Activated T-cell treated with anti-CD3 and anti-CD28 coated beads for 4 hours (primary cell): ENCODE results near the gene RPS15A.
"Not testable (repeated sequence)": the region's sequence is repeated elsewhere in the genome, so short reads cannot be mapped to it uniquely, and the experiment has no call there.

ENCODE experiments used
- DNase-seq: peaks from one replicate; pipeline ENCODE4 v3.0.0-alpha.2; 2020

RPS15A gene

GRCh38 chr16:18796377-18796776 lies 6.2 kb upstream of the RPS15A start:
- no peak for DNase-seq

DNA sequence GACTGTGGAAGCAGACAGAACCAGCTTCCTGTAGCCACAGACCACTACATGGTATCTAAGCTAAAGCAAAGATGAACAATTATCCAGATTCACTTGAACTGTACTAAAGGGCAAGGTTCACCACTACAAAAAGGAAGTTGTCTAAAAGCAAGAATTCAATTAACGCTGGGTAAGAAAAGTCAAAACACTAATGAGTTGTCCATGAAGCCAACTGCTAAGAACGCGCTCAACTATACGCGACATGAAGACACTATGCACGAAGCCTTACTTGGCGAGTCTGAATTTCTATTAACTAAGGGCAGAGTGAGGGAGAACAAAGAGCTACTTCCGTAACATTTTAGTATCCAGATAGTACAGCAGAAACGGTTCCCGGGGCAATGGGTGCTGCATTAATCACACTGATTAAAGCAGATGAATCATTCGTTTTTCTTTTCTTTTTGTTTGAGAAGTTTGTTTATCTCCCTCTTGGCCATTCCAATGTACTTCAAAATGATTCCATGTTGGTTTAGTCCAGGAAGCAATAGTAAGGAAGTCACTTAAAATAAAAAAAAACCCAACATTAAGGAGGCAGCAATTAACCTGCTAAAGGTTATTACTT lies 2.8 kb upstream of the RPS15A start:
- no peak for DNase-seq

GRCh38 chr16:18789515-18789849 lies 652 bp downstream of the RPS15A start:
- DNase-seq: no peak

GRCh38 chr16:18788828-18789514 lies 1.2 kb downstream of the RPS15A start:
- no peak for DNase-seq

DNA sequence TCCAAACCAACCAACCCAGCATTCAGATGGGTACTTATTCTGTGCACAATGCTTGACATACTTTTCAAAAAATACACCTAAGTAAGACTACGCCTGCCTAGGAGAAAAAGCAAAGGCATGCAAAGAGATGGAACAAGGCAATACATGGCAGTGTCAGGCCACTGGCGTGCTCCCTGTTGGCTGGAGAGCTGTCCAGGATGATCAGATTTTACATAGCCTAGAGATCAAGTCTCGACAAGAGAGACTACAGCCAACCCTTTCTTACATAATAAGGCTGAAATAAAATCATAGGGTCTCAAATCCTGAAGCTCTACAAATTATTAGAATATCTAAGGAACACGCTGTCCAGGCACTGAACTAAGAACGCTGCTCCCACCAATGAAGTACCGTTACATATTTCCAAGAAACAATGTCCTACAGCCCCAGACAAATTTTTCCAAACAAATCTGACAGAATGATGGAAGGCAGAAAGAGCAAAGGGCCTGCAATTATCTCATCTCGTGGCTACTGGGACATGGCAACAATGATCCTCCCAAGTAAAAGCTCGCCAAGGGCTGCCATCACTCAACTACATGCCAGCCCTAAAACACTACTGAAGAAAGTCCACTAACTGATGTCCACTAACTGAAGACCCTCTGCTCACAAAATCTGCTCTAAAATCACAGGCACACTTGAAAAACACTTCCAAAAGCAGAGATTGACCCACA lies 5.1 kb downstream of the RPS15A start:
- no peak for DNase-seq

DNA sequence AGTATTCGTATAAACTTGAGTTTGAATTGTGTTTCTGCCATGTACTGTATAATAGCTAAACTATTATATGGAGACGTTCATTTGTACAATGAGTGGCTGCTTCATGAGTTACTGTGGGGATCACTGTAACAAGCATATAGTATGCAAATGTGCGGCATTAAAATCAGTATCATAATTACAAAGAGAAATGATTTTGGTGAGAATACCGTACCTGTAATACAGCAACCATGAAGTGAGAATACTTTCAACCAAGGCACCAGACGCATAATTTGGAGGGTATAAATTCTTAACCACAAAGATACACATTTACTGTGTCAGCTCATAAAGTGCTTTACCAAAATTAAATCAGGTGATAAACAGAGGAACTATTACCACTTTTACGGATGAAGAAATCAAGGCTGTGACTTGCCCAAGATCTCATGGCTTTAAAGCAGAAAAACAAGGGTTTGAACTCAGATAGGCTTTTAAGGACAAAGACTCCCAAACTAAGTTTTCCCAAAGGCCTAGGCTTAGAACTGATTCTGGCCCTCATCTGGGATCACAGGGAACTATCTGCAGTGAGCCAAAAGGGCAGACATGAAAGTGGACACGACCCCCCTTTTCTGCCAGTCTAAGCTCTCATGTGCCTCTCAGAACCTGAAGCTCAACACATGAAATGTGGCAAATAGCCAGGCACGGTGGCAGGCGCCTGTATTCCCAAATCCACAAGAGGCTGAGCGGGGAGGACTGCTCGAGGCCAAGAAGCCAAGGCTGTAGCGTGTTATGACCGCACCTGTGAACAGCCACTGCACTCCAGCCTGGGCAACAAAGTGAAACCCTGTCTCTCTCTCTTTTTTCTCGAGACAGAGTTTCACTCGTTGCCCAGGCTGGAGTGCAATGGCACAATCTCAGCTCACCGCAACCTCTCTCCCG lies 6.4 kb downstream of the RPS15A start:
- DNase-seq: no peak

DNA sequence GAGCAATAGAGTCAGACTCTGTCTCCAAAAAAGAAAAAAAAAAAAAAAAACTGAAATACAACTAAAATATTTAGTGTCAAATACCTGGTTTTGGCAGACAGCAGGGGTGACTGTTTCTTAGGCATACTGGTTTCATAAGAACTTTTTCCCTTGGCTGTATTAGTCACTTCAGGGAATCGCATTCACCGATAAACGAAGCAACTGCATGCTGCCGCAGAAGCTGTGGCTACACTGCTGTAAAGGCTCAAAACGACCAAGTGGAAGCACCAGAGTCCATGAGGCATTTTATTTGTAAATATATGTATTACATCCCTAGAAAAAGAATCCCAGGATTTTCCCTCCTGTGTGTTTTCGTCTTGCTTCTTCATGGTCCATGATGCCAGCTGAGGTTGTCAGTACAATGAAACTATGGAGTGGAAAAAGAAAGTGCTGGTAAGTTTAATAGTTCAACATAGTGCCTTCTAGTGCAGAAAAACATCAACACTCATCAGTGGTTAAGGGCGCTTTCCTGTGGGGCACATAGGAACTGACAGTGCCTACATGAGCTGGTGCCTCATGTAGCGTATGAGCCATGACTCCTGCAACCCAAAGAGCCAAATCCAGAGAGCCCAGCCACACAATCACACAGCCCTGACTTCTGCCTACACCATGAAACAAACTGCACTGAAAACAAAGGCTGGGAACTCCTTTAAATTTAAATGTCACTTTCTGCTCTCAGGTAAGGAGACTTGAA lies 7.3 kb downstream of the RPS15A start:
- DNase-seq: no peak

DNA sequence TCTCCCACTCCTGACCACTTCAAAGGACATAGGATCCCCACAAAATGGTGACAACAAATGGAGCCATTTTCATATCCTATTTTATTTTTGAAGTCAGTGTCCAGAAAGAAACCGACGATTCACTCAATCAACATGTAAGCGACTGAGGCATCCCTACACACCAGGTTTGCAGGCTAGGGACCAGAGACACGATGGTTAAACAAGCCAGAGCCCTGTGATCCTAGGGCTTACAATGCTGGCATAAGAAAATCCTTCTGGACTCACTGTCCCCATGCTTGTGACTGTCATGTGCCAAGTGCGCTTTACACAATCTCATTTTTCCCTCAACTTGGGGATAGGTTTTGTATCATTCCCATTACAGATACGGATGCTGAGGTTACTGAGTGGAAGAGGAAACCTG lies 8.9 kb downstream of the RPS15A start:
- not testable (repeated sequence) for DNase-seq

GRCh38 chr16:18780460-18781026 lies 9.6 kb downstream of the RPS15A start:
- not testable (repeated sequence) for DNase-seq

GRCh38 chr16:18777664-18778063 lies 12.5 kb downstream of the RPS15A start:
- DNase-seq: not testable (repeated sequence)

DNA sequence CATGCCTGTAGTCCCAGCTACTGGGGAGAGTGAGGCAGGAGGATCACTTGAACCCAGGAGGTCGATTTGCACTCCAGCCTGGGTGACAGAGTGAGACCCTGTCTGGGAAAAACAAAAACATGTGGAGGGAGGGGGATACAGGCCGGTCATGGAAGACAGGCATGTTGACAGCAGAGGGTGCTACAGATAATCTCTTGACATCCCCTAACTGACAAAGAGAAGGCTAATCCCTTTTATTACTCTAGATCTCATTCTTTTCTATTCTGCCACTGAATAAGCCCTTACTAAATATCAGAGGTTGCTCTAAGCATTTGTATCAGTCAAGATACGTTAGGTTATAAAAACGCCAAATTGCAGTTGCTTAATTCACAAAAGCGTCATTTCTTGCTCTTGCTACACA lies 13.8 kb downstream of the RPS15A start:
- DNase-seq: not testable (repeated sequence)

- not testable (repeated sequence) for DNase-seq
These were observed 15.5 kb downstream of the RPS15A start for GRCh38 chr16:18774651-18775050.

GRCh38 chr16:18772171-18772570 lies 18.0 kb downstream of the RPS15A start:
- DNase-seq: not testable (repeated sequence)

DNA sequence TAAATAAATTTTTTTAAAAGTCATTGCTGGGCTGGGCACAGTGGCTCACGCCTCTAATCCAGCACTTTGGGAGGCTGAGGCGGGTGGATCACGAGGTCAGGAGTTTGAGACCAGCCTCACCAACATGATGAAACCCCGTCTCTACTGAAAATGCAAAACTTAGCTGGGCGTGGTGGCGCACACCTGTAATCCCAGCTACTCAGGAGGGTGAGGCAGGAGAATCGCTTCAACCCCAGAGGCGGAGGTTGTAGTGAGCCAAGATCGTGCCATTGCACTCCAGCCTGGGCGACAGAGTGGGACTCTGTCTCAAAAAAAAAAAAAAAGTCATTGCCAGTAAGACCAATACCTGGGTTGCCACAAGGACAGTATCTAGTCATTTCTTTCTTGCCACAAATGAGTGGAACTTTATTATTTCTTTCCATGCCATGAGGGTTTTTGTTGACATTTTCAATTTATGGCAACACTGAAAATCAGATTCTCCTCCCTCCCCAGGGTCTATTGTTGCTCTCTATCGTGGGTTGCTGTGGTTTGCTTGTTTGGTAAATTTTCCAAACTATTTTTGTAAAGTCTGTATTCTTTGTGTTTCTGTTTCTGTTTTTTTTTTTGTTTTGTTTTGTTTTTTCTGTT lies 19.7 kb downstream of the RPS15A start:
- DNase-seq: not testable (repeated sequence)

DNA sequence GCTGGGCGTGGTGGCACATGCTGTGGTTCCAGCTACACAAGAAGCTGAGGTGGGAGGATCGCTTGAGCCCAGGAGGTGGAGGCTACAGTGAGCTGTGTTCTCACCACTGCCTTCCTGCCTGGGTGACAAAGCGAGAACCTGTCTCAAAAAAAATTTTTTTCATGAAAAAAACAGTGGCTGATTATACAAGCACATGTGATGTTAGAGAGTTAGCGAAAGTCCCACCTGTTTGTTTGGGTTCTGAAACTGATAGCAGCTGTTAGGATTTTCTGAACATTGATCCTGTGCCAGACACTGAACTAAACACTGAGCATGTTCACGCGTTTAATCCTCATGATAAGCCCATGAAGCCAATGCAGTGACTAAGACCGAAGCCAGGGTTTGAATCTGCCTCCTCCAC lies 22.9 kb downstream of the RPS15A start:
- DNase-seq: not testable (repeated sequence)

DNA sequence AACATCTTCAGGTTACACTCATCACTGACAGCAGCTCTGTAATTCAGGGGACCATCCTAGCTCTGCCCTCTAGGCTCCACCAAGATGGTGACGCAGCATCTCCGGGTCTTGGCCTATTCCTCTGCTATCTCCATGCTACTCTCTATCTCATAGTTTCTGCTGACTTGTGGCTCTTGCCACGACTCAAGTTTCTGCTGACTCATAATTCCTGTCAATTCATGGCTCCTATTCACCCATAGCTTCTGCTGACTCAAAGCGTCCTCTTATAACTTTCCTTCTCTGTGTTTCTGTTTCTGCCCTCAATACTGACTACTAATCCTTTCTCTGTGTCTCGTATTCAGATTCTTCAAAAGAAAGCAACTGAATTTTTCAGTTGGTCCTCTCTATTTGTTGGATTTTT lies 27.4 kb downstream of the RPS15A start:
- not testable (repeated sequence) for DNase-seq

DNA sequence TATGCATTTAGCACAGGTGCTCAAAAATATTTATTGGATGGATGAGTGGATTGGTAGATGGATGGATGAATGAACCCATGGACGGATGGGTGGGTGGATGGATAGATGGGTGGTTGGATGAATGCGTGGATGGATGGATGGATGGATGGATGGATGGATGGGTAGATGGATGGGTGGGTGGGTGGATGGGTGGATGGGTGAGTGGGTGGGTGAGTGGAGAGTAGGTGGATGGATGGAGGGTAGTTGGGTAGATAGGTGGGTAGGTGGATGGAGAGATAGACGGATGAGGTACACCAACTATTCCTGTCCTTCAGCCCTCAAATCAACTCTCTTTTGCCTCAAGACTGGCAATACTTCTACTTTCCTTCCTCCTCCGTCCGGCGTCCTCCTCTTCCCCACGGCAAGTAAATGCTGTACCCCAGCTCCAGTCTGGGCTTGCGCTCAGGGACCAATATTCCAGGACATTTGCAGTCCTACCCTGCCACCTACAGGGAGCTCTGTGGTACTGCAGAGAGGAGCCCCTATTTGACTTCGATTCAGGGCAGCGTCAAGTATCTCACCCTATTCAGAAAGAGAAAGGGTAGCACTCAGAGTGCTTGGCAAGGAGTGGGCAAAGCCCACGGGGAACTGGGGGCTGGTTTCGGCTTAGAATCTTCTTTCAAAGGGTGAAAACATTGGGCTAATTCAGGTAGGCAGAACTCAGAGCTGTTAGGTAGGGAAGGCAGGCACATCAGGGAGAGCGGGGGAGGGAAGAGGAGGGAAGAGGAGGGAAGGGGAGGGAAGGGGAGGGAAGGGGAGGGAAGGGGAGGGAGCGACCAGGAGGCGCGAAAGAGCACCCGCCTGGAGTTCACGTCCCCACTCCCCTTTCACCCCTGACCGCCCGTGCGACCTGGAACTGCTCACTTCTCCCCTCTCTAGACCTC lies 30.3 kb downstream of the RPS15A start:
- peak; percentile 22 for DNase-seq

DNA sequence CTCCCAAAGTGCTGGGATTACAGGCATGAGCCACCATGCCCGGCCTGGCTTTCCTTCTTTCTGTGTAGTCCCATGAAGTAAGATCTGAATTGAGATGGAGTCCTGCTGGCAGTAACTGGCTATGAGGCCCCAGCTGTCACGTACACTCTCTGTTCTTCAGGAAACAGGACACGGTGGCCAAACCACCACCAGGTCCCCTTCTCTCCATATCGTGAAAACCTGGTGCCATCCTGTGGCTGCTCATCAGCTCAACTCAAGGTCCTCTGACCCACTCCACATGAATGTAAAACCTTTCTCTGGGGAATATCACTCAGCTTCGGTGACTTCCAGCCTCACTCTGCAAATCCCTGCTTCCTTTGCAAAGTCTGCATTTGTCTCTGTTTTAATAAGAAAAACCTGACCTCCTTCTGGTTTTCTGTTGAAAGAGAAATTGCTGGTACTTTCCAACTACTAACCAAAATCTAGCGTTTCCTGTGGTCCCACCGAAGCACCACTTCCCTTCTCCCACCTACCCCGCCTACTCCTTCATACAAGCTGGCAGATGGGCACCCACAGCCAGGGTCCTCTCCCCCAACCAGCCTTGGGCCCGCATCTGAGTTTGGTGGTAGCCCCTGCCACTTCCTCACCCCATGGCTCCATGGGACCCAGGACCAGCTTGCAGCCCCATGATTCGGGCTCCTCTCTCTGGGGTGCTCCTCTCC lies 32.0 kb downstream of the RPS15A start:
- DNase-seq: not testable (repeated sequence)

DNA sequence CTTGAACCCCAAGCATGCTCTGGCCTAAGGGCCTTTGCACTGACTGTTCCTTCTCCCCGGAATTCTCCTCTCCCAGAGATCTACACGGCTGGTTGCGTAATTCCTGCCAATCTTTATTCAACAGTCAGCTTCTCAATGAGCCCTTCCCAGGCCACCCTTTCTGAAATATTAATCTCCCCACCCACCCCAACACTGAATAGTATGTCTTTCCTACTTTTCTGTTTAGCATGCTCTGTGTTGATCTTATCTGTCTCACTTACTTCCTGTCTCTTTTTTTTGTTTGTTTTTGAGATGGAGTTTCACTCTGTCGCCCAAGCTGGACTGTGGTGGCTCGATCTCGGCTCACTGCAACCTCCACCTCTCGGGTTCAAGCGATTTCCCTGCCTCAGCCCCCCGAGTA lies 33.5 kb downstream of the RPS15A start:
- not testable (repeated sequence) for DNase-seq

DNA sequence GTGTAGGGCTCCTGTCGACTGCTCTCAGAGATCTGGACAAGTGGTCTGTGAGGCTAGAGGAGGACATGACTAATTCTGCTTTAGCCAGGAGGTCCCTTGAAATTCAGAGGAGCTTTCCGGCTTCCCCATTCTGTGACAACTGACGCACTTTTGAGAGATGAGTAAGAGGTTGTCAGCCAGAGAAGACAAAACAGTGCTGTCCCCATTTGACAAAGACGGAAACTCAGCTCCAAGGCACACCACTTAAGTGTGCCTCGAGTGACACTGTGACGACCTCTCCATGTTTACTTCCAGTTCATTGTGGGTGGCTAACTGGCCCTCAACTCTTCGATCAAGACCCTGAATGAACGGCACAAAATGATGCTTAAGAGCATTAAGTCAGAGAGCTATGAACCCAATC lies 47.3 kb downstream of the RPS15A start:
- not testable (repeated sequence) for DNase-seq
